Mesothelial cell of epicardium (in vitro differentiated cells): ENCODE data around the gene FPGT. TPM values are rescaled to one million over a fixed set of nuclear protein-coding genes. Genes with fewer than 3 reads are reported as not detected.
"Not testable (repeated sequence)": the region's sequence is repeated elsewhere in the genome, so short reads cannot be mapped to it uniquely, and the experiment has no call there.

Experiments
- DNase-seq, 2 experiments: peaks; one replicate each; pipeline ENCODE4 v3.0.0; 2021; ENCODE audit warnings: low spot score in 2 of 2; ENCODE audit not compliant: unreplicated experiment in 2 of 2
- H3K27ac Mint-ChIP-seq: 2 replicates; pipeline ENCODE4 v1.8.0; 2021; ENCODE audit warnings: mixed read lengths
- H3K27me3 Mint-ChIP-seq: 2 replicates; pipeline ENCODE4 v1.8.0; 2021; ENCODE audit warnings: low read depth, mixed read lengths
- H3K36me3 Mint-ChIP-seq: 2 replicates; pipeline ENCODE4 v1.8.0; 2021; ENCODE audit warnings: mixed read lengths
- H3K4me1 Mint-ChIP-seq: 2 replicates; pipeline ENCODE4 v1.8.0; 2021; ENCODE audit warnings: mixed read lengths
- H3K4me3 Mint-ChIP-seq: 2 replicates; pipeline ENCODE4 v1.8.0; 2021; ENCODE audit warnings: mild to moderate bottlenecking, moderate library complexity, mixed read lengths
- H3K9me3 Mint-ChIP-seq: 2 replicates; pipeline ENCODE4 v1.8.0; 2021; ENCODE audit warnings: mixed read lengths
- CTCF ChIP-seq: fragments of 200-600 bp; sonication (generic); IDR thresholded peaks from one replicate; pipeline ENCODE4 v1.5.0; 2021; ENCODE audit warnings: antibody characterized with exemption; ENCODE audit not compliant: unreplicated experiment
- total RNA-seq: library from RNA; stranded (reverse); gene quantifications from 3 replicates; pipeline ENCODE4 v1.2.1, GENCODE V29; 2021

FPGT gene
- total RNA-seq = 13.1 to 15.5 TPM (median 14.1 TPM) in 3 replicates

- Mint-ChIP-seq H3K27ac (peak within 1 kb of the TSS; percentile 93), H3K27me3 (no peaks in the 10 kb centered on the region), H3K4me3 (peak within 1 kb of the TSS; percentile 89)
Measured at GRCh38 chr1:74197657-74198552, at the start of gene FPGT, which contains the start of gene LRRIQ3. TSS of gene FPGT (plus strand) at chr1:74198242. CDS start at chr1:74198279, 37 bp downstream. TSS of gene LRRIQ3 (minus strand) at chr1:74198176. CDS start at chr1:74183684, 14,492 bp downstream.

GRCh38 chr1:74160046-74160445 lies 38.0 kb upstream of the FPGT start:
- no peak for DNase-seq
- no peaks in the 10 kb centered on the region for H3K4me1 Mint-ChIP-seq
- no peak overlapping the region for H3K4me3 Mint-ChIP-seq
- H3K9me3 Mint-ChIP-seq = no peaks in the 10 kb centered on the region
- H3K36me3 Mint-ChIP-seq = no peaks in the 10 kb centered on the region
- TF ChIP-seq CTCF = no peak
- peaks cover 3% of the 10 kb centered on the region for H3K27me3 Mint-ChIP-seq
- no peak overlapping the region for H3K27ac Mint-ChIP-seq

More at GRCh38 chr1:74197657-74198552, at the start of gene FPGT, which contains the start of gene LRRIQ3:
- peaks cover 7% of the 10 kb centered on the region for H3K4me1 Mint-ChIP-seq
- DNase-seq = peak; percentile 90 to 99
- no peaks in the 10 kb centered on the region for H3K9me3 Mint-ChIP-seq
- H3K36me3 Mint-ChIP-seq = peaks cover 3% of the 10 kb centered on the region
- TF ChIP-seq CTCF = no peak

- H3K9me3 Mint-ChIP-seq = no peaks in the 10 kb centered on the region
- TF ChIP-seq CTCF = no peak
- H3K4me3 Mint-ChIP-seq = no peak overlapping the region
- H3K36me3 Mint-ChIP-seq = no peaks in the 10 kb centered on the region
- no peaks in the 10 kb centered on the region for H3K4me1 Mint-ChIP-seq
- H3K27me3 Mint-ChIP-seq = peaks cover 3% of the 10 kb centered on the region
- H3K27ac Mint-ChIP-seq = no peak overlapping the region
- DNase-seq = no peak
Measured at GRCh38 chr1:74161497-74161896, 36.5 kb upstream of the FPGT start.

- Mint-ChIP-seq H3K36me3 (no peaks in the 10 kb centered on the region), H3K27me3 (peaks cover 3% of the 10 kb centered on the region), H3K4me3 (no peak overlapping the region), H3K4me1 (no peaks in the 10 kb centered on the region), H3K27ac (no peak overlapping the region), H3K9me3 (no peaks in the 10 kb centered on the region)
- TF ChIP-seq CTCF = no peak
- no peak for DNase-seq
Measured at GRCh38 chr1:74162333-74162732, 35.7 kb upstream of the FPGT start.

GRCh38 chr1:74174423-74174822 lies 23.6 kb upstream of the FPGT start:
- H3K36me3 Mint-ChIP-seq = not testable (repeated sequence)

GRCh38 chr1:74180490-74180889 lies 17.6 kb upstream of the FPGT start:
- no peaks in the 10 kb centered on the region for H3K36me3 Mint-ChIP-seq
- TF ChIP-seq CTCF = no peak
- H3K4me3 Mint-ChIP-seq = no peak overlapping the region
- DNase-seq = no peak
- peaks cover 1% of the 10 kb centered on the region for H3K9me3 Mint-ChIP-seq
- H3K27ac Mint-ChIP-seq = no peak overlapping the region
- no peaks in the 10 kb centered on the region for H3K27me3 Mint-ChIP-seq
- no peaks in the 10 kb centered on the region for H3K4me1 Mint-ChIP-seq

More at GRCh38 chr1:74174423-74174822, 23.6 kb upstream of the FPGT start:
- H3K27ac Mint-ChIP-seq, H3K27me3 Mint-ChIP-seq, H3K4me1 Mint-ChIP-seq, DNase-seq, H3K4me3 Mint-ChIP-seq: not testable (repeated sequence)
- peaks cover 16% of the 10 kb centered on the region for H3K9me3 Mint-ChIP-seq
